Esophagus squamous epithelium (tissue), 5 donors: ENCODE measurements around the gene GP1BB. TPM values are rescaled to one million over a fixed set of nuclear protein-coding genes. Genes with fewer than 3 reads are reported as not detected.
"Not testable (repeated sequence)": the region's sequence is repeated elsewhere in the genome, so short reads cannot be mapped to it uniquely, and the experiment has no call there.

Experiments used
- DNase-seq: peaks from one replicate; lab custom pipeline; 2025; lab: John Stamatoyannopoulos, UW
- H3K27ac ChIP-seq, 4 donors: fragments of 200-600 bp; sonication (generic); one replicate each; pipeline ENCODE4 v1.5.1; 2016 to 2019; ENCODE audit warnings: mild to moderate bottlenecking in 1 of 4
- H3K27me3 ChIP-seq, 4 donors: fragments of 200-600 bp; sonication (generic); 1 replicate in 3 of 4; 2 replicates in 1 of 4; pipeline versions ENCODE4 v1.5.1 to v1.6.0; 2017 to 2021; ENCODE audit warnings: antibody characterized with exemption in 1 of 4
- H3K36me3 ChIP-seq, 3 donors: fragments of 200-600 bp; sonication (generic); one replicate each; pipeline ENCODE4 v1.5.1; 2016 to 2019
- H3K4me1 ChIP-seq, 3 donors: fragments of 200-600 bp; sonication (generic); one replicate each; pipeline ENCODE4 v1.5.1; 2017 to 2019
- H3K4me3 ChIP-seq, 4 donors: fragments of 200-600 bp; sonication (generic); 1 replicate in 3 of 4; 2 replicates in 1 of 4; pipeline ENCODE4 v1.5.1; 2016 to 2019; ENCODE audit warnings: mild to moderate bottlenecking in 2 of 4, moderate library complexity in 1 of 4
- H3K9me3 ChIP-seq, 3 donors: fragments of 200-600 bp; sonication (generic); one replicate each; pipeline ENCODE4 v1.5.1; 2016 to 2019
- CTCF ChIP-seq, 6 experiments: fragments of 450-650 bp in 4 of 6; fragments of 200-600 bp in 2 of 6; sonication (generic) in 2 of 6; IDR thresholded peaks; one replicate each; pipeline ENCODE4 v1.5.1; 2016 to 2019; ENCODE audit warnings: antibody characterized with exemption in 6 of 6, mild to moderate bottlenecking in 4 of 6, moderate library complexity in 4 of 6
- POLR2A ChIP-seq, 4 donors: fragments of 450-650 bp; IDR thresholded peaks; one replicate each; pipeline ENCODE4 v1.6.1; 2017; ENCODE audit warnings: antibody characterized with exemption in 4 of 4, mild to moderate bottlenecking in 4 of 4, moderate library complexity in 3 of 4
- WGBS, 2 donors: methylation state at CpG; one replicate each; pipeline ENCODE4 v1.1.5; 2018; 5-methylcytosine and 5-hydroxymethylcytosine counted together
- intact Hi-C: fragments of 100-400 bp; cut with DNase I; formaldehyde crosslinking; loops from one replicate; pipeline ENCODE4 v1.15.0; 2022
- total RNA-seq, 4 donors: library from RNA; depleted of rRNA; stranded (reverse); fragments of >200 nt; gene quantifications; one replicate each; pipeline ENCODE4 v1.1.0, GENCODE V29; 2016
- donor health status: DM: yes; HTN: yes; CAD: no.

GP1BB gene
- total RNA-seq, 4 donors from 2014 or later, result 4.8 to 40.0 (median 9.7) TPM

GRCh38 chr22:19722178-19722981 lies 959 bp upstream of the GP1BB start:
- no peak overlapping the region for H3K27ac ChIP-seq
- H3K27me3 ChIP-seq, result peaks cover 0 to 89% (median 0%) of the 10 kb centered on the region in 4 donors
- TF ChIP-seq POLR2A (IDR thresholded peaks at IDR 0.05), result no peak
- TF ChIP-seq CTCF (IDR thresholded peaks at IDR 0.05), result no peak
- WGBS, 2 donors, result 81% methylated on average over 3 of the region's 60 CpGs; no CpG with 5 or more reads in 1 of the 2 donors
- DNase-seq, result no peak
- peaks cover 20 to 46% (median 27%) of the 10 kb centered on the region in 3 donors for H3K4me1 ChIP-seq
- no peak overlapping the region for H3K4me3 ChIP-seq
- peaks cover 0 to 42% (median 0%) of the 10 kb centered on the region in 3 donors for H3K36me3 ChIP-seq
- intact Hi-C loops, result no loop called here
- no peaks in the 10 kb centered on the region for H3K9me3 ChIP-seq

GRCh38 chr22:19722982-19723231 lies 432 bp upstream of the GP1BB start:
- intact Hi-C loops, result no loop called here
- no peak for DNase-seq
- WGBS, 2 donors, result no CpG with 5 or more reads among the region's 15 CpGs
- Histone ChIP-seq H3K27me3 (peaks cover 0 to 92% (median 0%) of the 10 kb centered on the region in 4 donors), H3K4me3 (peak overlapping the region in 1 of 4 donors; percentile 57), H3K36me3 (peaks cover 0 to 42% (median 0%) of the 10 kb centered on the region in 3 donors), H3K4me1 (peaks cover 15 to 40% (median 22%) of the 10 kb centered on the region in 3 donors), H3K27ac (no peak overlapping the region), H3K9me3 (no peaks in the 10 kb centered on the region)
- TF ChIP-seq POLR2A (IDR thresholded peaks at IDR 0.05) (no peak), CTCF (IDR thresholded peaks at IDR 0.05) (no peak)

- peak overlapping the region; percentile 3 to 57 (median 20) for H3K4me3 ChIP-seq
- peaks cover 0 to 42% (median 0%) of the 10 kb centered on the region in 3 donors for H3K36me3 ChIP-seq
- no peak overlapping the region for H3K27ac ChIP-seq
- TF ChIP-seq CTCF (IDR thresholded peaks at IDR 0.05) (peak in 4 of 6 experiments; percentile 5 to 56 (median 18)), POLR2A (IDR thresholded peaks at IDR 0.05) (no peak)
- peaks cover 0 to 89% (median 0%) of the 10 kb centered on the region in 4 donors for H3K27me3 ChIP-seq
- H3K9me3 ChIP-seq, result no peaks in the 10 kb centered on the region
- intact Hi-C loops, result no loop called here
- peaks cover 10 to 27% (median 14%) of the 10 kb centered on the region in 3 donors for H3K4me1 ChIP-seq
- DNase-seq, result no peak
- 20% methylated on average over 18 of the region's 89 CpGs; no CpG with 5 or more reads in 1 of the 2 donors for WGBS, 2 donors
These were observed 866 bp downstream of the GP1BB start for GRCh38 chr22:19723983-19724827.

- H3K27ac ChIP-seq, result no peak overlapping the region
- no peak overlapping the region for H3K4me3 ChIP-seq
- H3K4me1 ChIP-seq, result peaks cover 10 to 25% (median 14%) of the 10 kb centered on the region in 3 donors
- H3K9me3 ChIP-seq, result no peaks in the 10 kb centered on the region
- H3K36me3 ChIP-seq, result peaks cover 0 to 33% (median 0%) of the 10 kb centered on the region in 3 donors
- WGBS, 2 donors, result 73 to 75% methylated on average over 43 to 44 of the region's 45 CpGs
- peaks cover 0 to 82% (median 0%) of the 10 kb centered on the region in 4 donors for H3K27me3 ChIP-seq
- DNase-seq, result no peak
- intact Hi-C loops, result no loop called here
- TF ChIP-seq CTCF (IDR thresholded peaks at IDR 0.05) (no peak), POLR2A (IDR thresholded peaks at IDR 0.05) (no peak)
These were observed 1.8 kb downstream of the GP1BB start for GRCh38 chr22:19724927-19725661.

DNA sequence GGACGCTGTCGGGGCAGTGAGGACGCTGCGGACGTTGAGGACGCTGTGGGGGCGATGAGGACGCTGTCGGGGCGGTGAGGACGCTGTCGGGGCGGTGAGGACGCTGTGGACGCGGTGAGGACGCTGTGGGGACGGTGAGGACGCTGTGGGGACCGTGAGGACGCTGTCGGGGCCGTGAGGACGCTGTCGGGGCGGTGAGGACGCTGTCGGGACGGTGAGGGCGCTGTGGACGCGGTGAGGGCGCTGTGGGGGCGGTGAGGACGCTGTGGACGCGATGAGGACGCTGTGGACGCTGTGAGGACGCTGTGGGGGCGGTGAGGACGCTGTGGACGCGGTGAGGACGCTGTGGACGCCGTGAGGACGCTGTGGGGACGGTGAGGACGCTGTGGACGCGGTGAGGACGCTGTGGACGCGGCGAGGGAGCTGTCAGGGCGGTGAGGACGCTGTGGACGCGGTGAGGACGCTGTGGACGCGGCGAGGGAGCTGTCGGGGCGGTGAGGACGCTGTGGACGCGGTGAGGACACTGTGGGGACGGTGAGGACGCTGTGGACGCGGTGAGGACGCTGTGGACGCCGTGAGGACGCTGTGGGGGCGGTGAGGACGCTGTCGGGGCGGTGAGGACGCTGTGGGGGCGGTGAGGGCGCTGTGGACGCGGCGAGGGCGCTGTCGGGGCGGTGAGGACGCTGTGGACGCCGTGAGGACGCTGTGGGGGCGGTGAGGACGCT lies 2.9 kb downstream of the GP1BB start:
- H3K4me3 ChIP-seq, intact Hi-C loops, DNase-seq, H3K27ac ChIP-seq, H3K9me3 ChIP-seq: not testable (repeated sequence)
- Histone ChIP-seq H3K36me3 (peaks cover 0 to 22% (median 0%) of the 10 kb centered on the region in 3 donors), H3K4me1 (peaks cover 19 to 35% (median 20%) of the 10 kb centered on the region in 3 donors), H3K27me3 (peaks cover 0 to 77% (median 0%) of the 10 kb centered on the region in 4 donors)
- WGBS, 2 donors, result 82 to 89% methylated on average over 61 to 91 of the region's 96 CpGs
